ENCODE results near the gene POLA1. TPM values are rescaled to one million over a fixed set of nuclear protein-coding genes. Genes with fewer than 3 reads are reported as not detected.

Gene POLA1
- total RNA-seq, 2 experiments from 2014 or later, result 28.1 TPM

GRCh38 chrX:25006586-25007058, 312.9 kb downstream of the POLA1 start:
- POLR2A ChIA-PET, result no interaction called here
- H3K27ac Mint-ChIP-seq, result peak overlapping the region; percentile 16
- H3K27me3 Mint-ChIP-seq, result peaks cover 67% of the 10 kb centered on the region
- no peak overlapping the region for H3K4me3 Mint-ChIP-seq
- no peak for DNase-seq
- peaks cover 18% of the 10 kb centered on the region for H3K4me1 Mint-ChIP-seq
- CTCF ChIA-PET, result interaction anchor here (1.5 kb wide), 1 partner anchor 14 kb away, joined by 3 read pairs; no protein-coding TSS in a partner anchor
- no peaks in the 10 kb centered on the region for H3K9me3 Mint-ChIP-seq
- no peaks in the 10 kb centered on the region for H3K36me3 Mint-ChIP-seq (ENCODE audit: low read depth)

- Mint-ChIP-seq H3K9me3 (no peaks in the 10 kb centered on the region), H3K27ac (no peak overlapping the region), H3K4me3 (no peak overlapping the region), H3K27me3 (peaks cover 65% of the 10 kb centered on the region), H3K36me3 (ENCODE audit: low read depth) (no peaks in the 10 kb centered on the region), H3K4me1 (peaks cover 18% of the 10 kb centered on the region)
- CTCF ChIA-PET, result interaction anchor here (1.3 kb wide), 1 partner anchor 14 kb away, joined by 3 read pairs; no protein-coding TSS in a partner anchor
- POLR2A ChIA-PET, result no interaction called here
- DNase-seq, result no peak
Observed at GRCh38 chrX:25007059-25008053, 313.6 kb downstream of the POLA1 start.

GRCh38 chrX:25009407-25009806, 315.7 kb downstream of the POLA1 start:
- H3K4me1 Mint-ChIP-seq, result peaks cover 17% of the 10 kb centered on the region
- CTCF ChIA-PET, result no interaction called here

GRCh38 chrX:25010784-25011588, 317.3 kb downstream of the POLA1 start:
- Mint-ChIP-seq H3K4me1 (peaks cover 17% of the 10 kb centered on the region), H3K27ac (no peak overlapping the region), H3K36me3 (ENCODE audit: low read depth) (no peaks in the 10 kb centered on the region), H3K9me3 (no peaks in the 10 kb centered on the region), H3K4me3 (no peak overlapping the region), H3K27me3 (peaks cover 68% of the 10 kb centered on the region)
- ChIA-PET CTCF (interaction anchor here (1.2 kb wide), 1 partner anchor 9 kb away, joined by 3 read pairs; no protein-coding TSS in a partner anchor), POLR2A (no interaction called here)
- no peak for DNase-seq

More at GRCh38 chrX:25009407-25009806, 315.7 kb downstream of the POLA1 start:
- Mint-ChIP-seq H3K27ac (no peak overlapping the region), H3K9me3 (no peaks in the 10 kb centered on the region), H3K27me3 (peaks cover 63% of the 10 kb centered on the region), H3K4me3 (no peak overlapping the region), H3K36me3 (ENCODE audit: low read depth) (no peaks in the 10 kb centered on the region)
- POLR2A ChIA-PET, result no interaction called here
- no peak for DNase-seq

- peaks cover 15% of the 10 kb centered on the region for H3K4me1 Mint-ChIP-seq
- ChIA-PET POLR2A (no interaction called here), CTCF (interaction anchor here (0.9 kb wide), 1 partner anchor 11 kb away, joined by 4 read pairs; no protein-coding TSS in a partner anchor)
- H3K9me3 Mint-ChIP-seq, result no peaks in the 10 kb centered on the region
- H3K27me3 Mint-ChIP-seq, result peaks cover 69% of the 10 kb centered on the region
- no peak for DNase-seq
- H3K27ac Mint-ChIP-seq, result no peak overlapping the region
- H3K36me3 Mint-ChIP-seq (ENCODE audit: low read depth), result no peaks in the 10 kb centered on the region
- no peak overlapping the region for H3K4me3 Mint-ChIP-seq
Observed at GRCh38 chrX:25011589-25012432, 318.1 kb downstream of the POLA1 start.

GRCh38 chrX:25012433-25012735, 318.7 kb downstream of the POLA1 start:
- H3K4me3 Mint-ChIP-seq, result peak overlapping the region; percentile 21
- no peak for DNase-seq

GRCh38 chrX:25012793-25013631, 319.3 kb downstream of the POLA1 start:
- Mint-ChIP-seq H3K9me3 (no peaks in the 10 kb centered on the region), H3K4me1 (peaks cover 17% of the 10 kb centered on the region), H3K4me3 (peak overlapping the region; percentile 63), H3K27me3 (peaks cover 71% of the 10 kb centered on the region), H3K36me3 (ENCODE audit: low read depth) (no peaks in the 10 kb centered on the region), H3K27ac (no peak overlapping the region)
- CTCF ChIA-PET, result interaction anchor here (0.9 kb wide), 1 partner anchor 10 kb away, joined by 4 read pairs; no protein-coding TSS in a partner anchor
- DNase-seq, result no peak
- POLR2A ChIA-PET, result interaction anchor here (0.5 kb wide), 1 partner anchor 9 kb away, joined by 3 read pairs; no protein-coding TSS in a partner anchor

More at GRCh38 chrX:25012433-25012735, 318.7 kb downstream of the POLA1 start:
- ChIA-PET CTCF (interaction anchor here (0.9 kb wide), 1 partner anchor 10 kb away, joined by 4 read pairs; no protein-coding TSS in a partner anchor), POLR2A (interaction anchor here (0.5 kb wide), 1 partner anchor 10 kb away, joined by 3 read pairs; no protein-coding TSS in a partner anchor)
- Mint-ChIP-seq H3K27me3 (peaks cover 72% of the 10 kb centered on the region), H3K4me1 (peaks cover 15% of the 10 kb centered on the region), H3K36me3 (ENCODE audit: low read depth) (no peaks in the 10 kb centered on the region), H3K27ac (no peak overlapping the region), H3K9me3 (no peaks in the 10 kb centered on the region)

- H3K4me3 Mint-ChIP-seq, result no peak overlapping the region
- peaks cover 69% of the 10 kb centered on the region for H3K27me3 Mint-ChIP-seq
- CTCF ChIA-PET, result no interaction called here
- no peak for DNase-seq
- H3K36me3 Mint-ChIP-seq (ENCODE audit: low read depth), result no peaks in the 10 kb centered on the region
- H3K9me3 Mint-ChIP-seq, result no peaks in the 10 kb centered on the region
- H3K27ac Mint-ChIP-seq, result no peak overlapping the region
- POLR2A ChIA-PET, result no interaction called here
- H3K4me1 Mint-ChIP-seq, result peaks cover 18% of the 10 kb centered on the region
Observed at GRCh38 chrX:25013632-25014365, 320.1 kb downstream of the POLA1 start.

GRCh38 chrX:25014366-25014838, 320.7 kb downstream of the POLA1 start:
- CTCF ChIA-PET, result interaction anchor here (1.6 kb wide), 1 partner anchor 130 kb away, joined by 3 read pairs; no protein-coding TSS in a partner anchor
- H3K4me3 Mint-ChIP-seq, result no peak overlapping the region
- H3K4me1 Mint-ChIP-seq, result peaks cover 20% of the 10 kb centered on the region
- H3K9me3 Mint-ChIP-seq, result no peaks in the 10 kb centered on the region
- H3K36me3 Mint-ChIP-seq (ENCODE audit: low read depth), result no peaks in the 10 kb centered on the region
- H3K27me3 Mint-ChIP-seq, result peaks cover 67% of the 10 kb centered on the region
- no peak for DNase-seq
- POLR2A ChIA-PET, result no interaction called here
- no peak overlapping the region for H3K27ac Mint-ChIP-seq

GRCh38 chrX:25015486-25016360, 322.0 kb downstream of the POLA1 start, which contains the start of gene ARX:
ARX (minus strand) TSS chrX:25015965; CDS start chrX:25015737, 228 bp downstream.
- Mint-ChIP-seq H3K4me1 (peaks cover 20% of the 10 kb centered on the region), H3K27ac (no peak within 1 kb of the TSS), H3K27me3 (peaks cover 63% of the 10 kb centered on the region), H3K9me3 (no peaks in the 10 kb centered on the region), H3K4me3 (no peak within 1 kb of the TSS), H3K36me3 (ENCODE audit: low read depth) (no peaks in the 10 kb centered on the region)
- peak; percentile 39 for DNase-seq
- ChIA-PET CTCF (interaction anchor here (1.6 kb wide), 1 partner anchor 128 kb away, joined by 3 read pairs; no protein-coding TSS in a partner anchor), POLR2A (no interaction called here)
